K562 (cell line): ENCODE data around the gene LAMTOR5. TPM values are rescaled to one million over a fixed set of nuclear protein-coding genes. Genes with fewer than 3 reads are reported as not detected.
A peak's percentile ranks its signal among the peaks of the same experiment; 100 is the strongest.
"Not testable (repeated sequence)": the region's sequence is repeated elsewhere in the genome, so short reads cannot be mapped to it uniquely, and the experiment has no call there.

Experiments used
- ATAC-seq: fragments of 200-7000 bp; cut with Tn5 transposase; 3 replicates; pipeline ENCODE4 v1.9.1; 2020; ENCODE audit warnings: moderate library complexity
- BruUV-seq: library from RNA; stranded (reverse); fragments of 400-500 nt; replicated peaks from 2 replicates; lab custom pipeline; 2021; lab: Mats Ljungman, UMichigan
- CTCF ChIA-PET: fragments of 300-600 bp; formaldehyde crosslinking; extraction: SDS; loops from one replicate; lab custom pipeline; 2021; ENCODE audit warnings: low intra/inter-chr PET ratio; lab: Yijun Ruan, JAX
- POLR2A ChIA-PET: fragments of 300-600, 350-650 bp; sonication (Branson Sonifier 250); formaldehyde crosslinking; extraction: SDS; loops from one replicate; lab custom pipeline; 2021; ENCODE audit warnings: antibody characterized with exemption, inconsistent platforms; lab: Yijun Ruan, JAX
- DNase-seq, 4 experiments: peaks; one replicate each; pipeline versions ENCODE4 v3.0.0 to v3.0.0-alpha.2; 2011 to 2018; ENCODE audit warnings: low spot score in 3 of 4, mixed read lengths in 3 of 4; ENCODE audit errors: extremely low read depth in 1 of 4
- FAIRE-seq: peaks from 2 replicates; lab custom pipeline; 2011; peaks lifted over from hg19 to GRCh38; lab: Jason Lieb, UNC
- H2AFZ ChIP-seq: 2 replicates; pipeline ENCODE4 v1.6.0; 2011; ENCODE audit warnings: low read depth, low read length, control low read depth, inconsistent platforms
- H3K27ac ChIP-seq: fragments of 200-600 bp; 3 replicates; pipeline ENCODE4 v1.8.0; 2011; ENCODE audit warnings: low read depth, mild to moderate bottlenecking, control low read depth, inconsistent platforms, low read length, moderate library complexity, mixed read lengths; ENCODE audit errors: extremely low read depth
- H3K27me3 ChIP-seq, 2 experiments: fragments of 300-600 bp in 1 of 2; 2 replicates in 1 of 2; 3 replicates in 1 of 2; pipeline versions ENCODE4 v1.6.0 to v1.8.0; 2011; ENCODE audit warnings: inconsistent platforms in 2 of 2, low read length in 2 of 2, mild to moderate bottlenecking in 1 of 2, mixed read lengths in 1 of 2, moderate library complexity in 1 of 2; ENCODE audit not compliant: control insufficient read depth in 2 of 2, insufficient read depth in 2 of 2
- H3K36me3 ChIP-seq: fragments of 300-600 bp; 3 replicates; pipeline ENCODE4 v1.8.0; 2011; ENCODE audit warnings: mild to moderate bottlenecking, low read length, inconsistent platforms; ENCODE audit not compliant: control insufficient read depth, insufficient read depth
- H3K4me1 ChIP-seq, 2 experiments: fragments of 200-600 bp in 1 of 2; replicated peaks in 1 of 2; 2 replicates in 1 of 2; 3 replicates in 1 of 2; pipeline versions ENCODE4 v1.5.1 to v1.8.0; 2011; ENCODE audit warnings: inconsistent platforms in 2 of 2, low read length in 2 of 2, mild to moderate bottlenecking in 1 of 2, mixed read lengths in 1 of 2, moderate library complexity in 1 of 2; ENCODE audit not compliant: control insufficient read depth in 2 of 2, insufficient read depth in 2 of 2
- H3K4me2 ChIP-seq: 2 replicates; pipeline ENCODE4 v1.6.1; 2011; ENCODE audit warnings: low read length, control low read depth, inconsistent platforms, mixed read lengths; ENCODE audit not compliant: insufficient read depth
- H3K4me3 ChIP-seq: fragments of 200-600 bp; sonication (generic), shearing (Covaris generic); 2 replicates; pipeline ENCODE4 v1.5.1; 2016; ENCODE audit warnings: control low read depth, inconsistent platforms
- H3K79me2 ChIP-seq: fragments of 200-600 bp; 3 replicates; pipeline ENCODE4 v1.8.0; 2011; ENCODE audit warnings: low read length, inconsistent platforms; ENCODE audit not compliant: control insufficient read depth, insufficient read depth
- H3K9ac ChIP-seq, 2 experiments: 2 replicates each; pipeline versions ENCODE4 v1.6.0 to v1.6.1; 2011; ENCODE audit warnings: low read depth in 2 of 2, low read length in 2 of 2, control low read depth in 1 of 2, inconsistent platforms in 1 of 2, mild to moderate bottlenecking in 1 of 2, mixed read lengths in 1 of 2; ENCODE audit not compliant: insufficient read depth in 1 of 2
- H3K9me1 ChIP-seq: one replicate; pipeline ENCODE4 v1.6.0; 2011; ENCODE audit warnings: inconsistent platforms, mild to moderate bottlenecking, low read length, moderate library complexity; ENCODE audit not compliant: control insufficient read depth, insufficient read depth
- H3K9me3 ChIP-seq: replicated peaks from 2 replicates; pipeline ENCODE4 v1.5.1; 2011; ENCODE audit warnings: low read depth, low read length, inconsistent platforms; ENCODE audit not compliant: control insufficient read depth, insufficient read depth
- H4K20me1 ChIP-seq: replicated peaks from 2 replicates; pipeline ENCODE4 v1.6.1; 2011; ENCODE audit warnings: low read length, inconsistent platforms, mixed read lengths; ENCODE audit not compliant: control insufficient read depth, insufficient read depth
- FOSL1 ChIP-seq: fragments of 200-800 bp; sonication (Bioruptor generic); conservative IDR thresholded peaks from 2 replicates; pipeline ENCODE4 v1.6.1; 2016; ENCODE audit warnings: missing genetic modification characterization, missing compliant biosample characterization
- FOXM1 ChIP-seq, 2 experiments: fragments of 450-650 bp in 1 of 2; sonication (generic) in 1 of 2; formaldehyde crosslinking in 1 of 2; IDR thresholded peaks; 2 replicates each; pipeline versions ENCODE4 v1.6.1 to v1.9.0; 2017 to 2022; ENCODE audit warnings: low read depth in 2 of 2, mild to moderate bottlenecking in 2 of 2, missing genetic modification reagents in 1 of 2, moderate library complexity in 1 of 2
- GATAD2B ChIP-seq: fragments of 450-650 bp; IDR thresholded peaks from 2 replicates; pipeline ENCODE4 v1.6.1; 2017; ENCODE audit warnings: mild to moderate bottlenecking, borderline replicate concordance
- GTF2E2 ChIP-seq: fragments of 200-800 bp; sonication (Bioruptor generic); IDR thresholded peaks from 2 replicates; pipeline ENCODE4 v1.6.1; 2016; ENCODE audit warnings: missing genetic modification characterization, missing compliant biosample characterization
- KDM1A ChIP-seq, 2 experiments: fragments of 450-650 bp; IDR thresholded peaks; 2 replicates each; pipeline ENCODE4 v1.6.1; 2016; ENCODE audit warnings: mild to moderate bottlenecking in 2 of 2
- MTA2 ChIP-seq: fragments of 450-650 bp; IDR thresholded peaks from 2 replicates; pipeline ENCODE4 v1.6.1; 2016; ENCODE audit warnings: low read depth
- NCOA1 ChIP-seq: fragments of 450-650 bp; IDR thresholded peaks from 2 replicates; pipeline ENCODE4 v1.6.1; 2016; ENCODE audit warnings: low read depth
- NCOR1 ChIP-seq: fragments of 450-650 bp; IDR thresholded peaks from 2 replicates; pipeline ENCODE4 v1.6.1; 2016; ENCODE audit warnings: mild to moderate bottlenecking, moderate library complexity
- NR2C2 ChIP-seq, 2 experiments: fragments of 200-800 bp in 1 of 2; sonication (Bioruptor generic) in 1 of 2; sonication (generic) in 1 of 2; formaldehyde crosslinking in 1 of 2; IDR thresholded peaks; 2 replicates each; pipeline versions ENCODE4 v1.6.1 to v1.8.0; 2016 to 2022; ENCODE audit warnings: mild to moderate bottlenecking in 1 of 2, missing compliant biosample characterization in 1 of 2, missing genetic modification characterization in 1 of 2, missing genetic modification reagents in 1 of 2
- PHB2 ChIP-seq: fragments of 450-650 bp; IDR thresholded peaks from 2 replicates; pipeline ENCODE4 v1.6.1; 2017; ENCODE audit warnings: low read depth
- PML ChIP-seq: IDR thresholded peaks from 2 replicates; pipeline ENCODE4 v1.6.1; 2012; ENCODE audit warnings: low read length, inconsistent platforms
- SMARCC2 ChIP-seq: fragments of 450-650 bp; IDR thresholded peaks from 2 replicates; pipeline ENCODE4 v1.6.1; 2017; ENCODE audit warnings: antibody characterized with exemption, moderate library complexity, mild to moderate bottlenecking, low read depth
- TEAD4 ChIP-seq, 2 experiments: sonication (generic) in 1 of 2; formaldehyde crosslinking in 1 of 2; IDR thresholded peaks; 2 replicates each; pipeline versions ENCODE4 v1.6.1 to v1.8.0; 2012 to 2022; ENCODE audit warnings: borderline replicate concordance in 1 of 2, inconsistent platforms in 1 of 2, low read length in 1 of 2, mild to moderate bottlenecking in 1 of 2, missing genetic modification reagents in 1 of 2
- ZNF639 ChIP-seq, 2 experiments: fragments of 200-800 bp in 1 of 2; sonication (Bioruptor generic) in 1 of 2; sonication (generic) in 1 of 2; formaldehyde crosslinking in 1 of 2; IDR thresholded peaks in 1 of 2; conservative IDR thresholded peaks in 1 of 2; 2 replicates each; pipeline versions ENCODE4 v1.5.0 to v1.6.1; 2016 to 2020; ENCODE audit warnings: missing compliant biosample characterization in 1 of 2, missing genetic modification characterization in 1 of 2, missing genetic modification reagents in 1 of 2
- ZNF766 ChIP-seq: fragments of 200-800 bp; sonication (Bioruptor generic); conservative IDR thresholded peaks from 2 replicates; pipeline ENCODE4 v1.6.1; 2016; ENCODE audit warnings: missing genetic modification characterization, missing compliant biosample characterization
- WGBS: fragments of 100-300 bp; shearing (Covaris generic); methylation state at CpG from one replicate; pipeline ENCODE4 v1.1.6; 2016; ENCODE audit warnings: low coverage, mixed read lengths; ENCODE audit not compliant: insufficient coverage; ENCODE audit errors: missing lambda C conversion rate; 5-methylcytosine and 5-hydroxymethylcytosine counted together
- in situ Hi-C: fragments of 300-500 bp; cut with MboI; formaldehyde crosslinking; loops from 4 replicates; pipeline ENCODE4 v1.15.0; 2018; ENCODE audit warnings: inconsistent platforms, mixed read lengths
- intact Hi-C: fragments of 100-400 bp; cut with micrococcal nuclease; formaldehyde crosslinking; loops from 2 replicates; pipeline ENCODE4 v1.14.2; 2022
- polyA plus RNA-seq, 8 experiments: library from polyadenylated mRNA; depleted of rRNA in 4 of 8; stranded (reverse) in 5 of 8; unstranded in 3 of 8; fragments of >200 nt; fragmentation: Nextera tagmentation in 2 of 8; fragmentation: Illumina TruSeq in 1 of 8; extraction: Ambion mirVana in 2 of 8; extraction: Trizol in 1 of 8; gene quantifications; 2 replicates each; pipeline versions ENCODE4 v1.2.1 to v1.2.3, GENCODE V29; 2011 to 2014; ENCODE audit warnings: inconsistent platforms in 1 of 8, missing spikeins in 1 of 8
- total RNA-seq, 7 experiments: library from RNA; depleted of rRNA in 6 of 7; stranded (reverse); fragments of >200 nt in 6 of 7; fragmentation: Illumina TruSeq in 2 of 7; extraction: Trizol in 2 of 7; gene quantifications; 2 replicates each; pipeline versions ENCODE4 v1.2.1 to v1.2.3, GENCODE V29; 2011 to 2021; ENCODE audit warnings: low replicate concordance in 1 of 7
- TF ChIP-seq, protein P1 (sequence below), 2 experiments: IDR thresholded peaks in 1 of 2; conservative IDR thresholded peaks in 1 of 2; 2 replicates each; pipeline ENCODE4 v1.6.1; 2016; ENCODE audit warnings: low read depth in 2 of 2, mild to moderate bottlenecking in 1 of 2, missing compliant biosample characterization in 1 of 2, missing genetic modification characterization in 1 of 2, moderate library complexity in 1 of 2

Gene LAMTOR5
- total and polyA plus RNA-seq, 9 of the 15 experiments (the other 6 are each of a cell fraction or from before 2014, with no cell fraction given): 118 to 712 (median 241) TPM

- ATAC-seq (peak; percentile 60), FAIRE-seq (peak; percentile 76), DNase-seq (peak in 1 of 4 experiments; percentile 46)
- H3K36me3 ChIP-seq; BruUV-seq; H3K9me3 ChIP-seq; H3K9me1 ChIP-seq; H3K27me3 ChIP-seq; H3K4me3 ChIP-seq; H4K20me1 ChIP-seq; H3K79me2 ChIP-seq; TF ChIP-seq TEAD4 (CRISPR knock-in tag; IDR thresholded peaks at IDR 0.05; ENCODE audit: borderline replicate concordance); NR2C2 (CRISPR knock-in tag; IDR thresholded peaks at IDR 0.05); FOXM1 (CRISPR knock-in tag; IDR thresholded peaks at IDR 0.05; ENCODE audit: low read depth): not testable (repeated sequence)
- in situ Hi-C loops (loop anchor here (5.0 kb wide), 1 partner anchor 211 kb away; no protein-coding TSS in a partner anchor), intact Hi-C loops (loop anchor here (1.0 to 2.0 kb wide), 2 partner anchors 74 to 83 kb away; partner anchors contain the start of gene RBM15)
- Histone ChIP-seq H3K4me2 (peak overlapping the region; percentile 62), H2AFZ (0 out of 2 replicates have a peak overlapping the region, but pooled peaks have one; percentile 2), H3K4me1 (peaks cover 0 to 40% of the 10 kb centered on the region in 2 experiments; a peak in 4 of 5 replicates), H3K9ac (peak overlapping the region in 1 of 2 experiments; percentile 16; a peak in 2 of 4 replicates), H3K27ac (peak overlapping the region; percentile 11; the same call in 2 of the 3 replicates)
- POLR2A ChIA-PET: interaction anchor here (0.7 to 1.9 kb wide), 11 partner anchors 8 to 205 kb away, joined by 3 to 9 read pairs (median 5); partner anchors contain the start of gene RBM15
- CTCF ChIA-PET: interaction anchor here (0.9 to 3.9 kb wide), 6 partner anchors 21 to 210 kb away, joined by 4 to 40 read pairs (median 10); no protein-coding TSS in a partner anchor
- 0% methylated on average over 1 of the region's 1 CpG for WGBS
- TF ChIP-seq PML (peak; percentile 79; the same call in 1 of the 2 replicates), MTA2 (peak; percentile 87), NCOA1 (0 out of 2 replicates have a peak, but pooled peaks have one; percentile 14), ZNF639 (CRISPR knock-in tag; conservative IDR thresholded peaks at IDR 0.05 in 1 of 2, IDR thresholded peaks at IDR 0.05 in 1 of 2) (0 out of 4 replicates have a peak, but pooled peaks of 1 of the 2 experiments have one; percentile 62), ZNF766 (CRISPR knock-in tag) (peak; percentile 12; the same call in 1 of the 2 replicates), SMARCC2 (peak; percentile 83), NCOR1 (peak; percentile 90), PHB2 (peak; percentile 66; the same call in 1 of the 2 replicates), TEAD4 (IDR thresholded peaks at IDR 0.05; ENCODE audit: low read length) (peak; percentile 89), GTF2E2 (tag) (peak; percentile 56; the same call in 1 of the 2 replicates), GATAD2B (0 out of 2 replicates have a peak, but pooled peaks have one; percentile 56), NR2C2 (tag; IDR thresholded peaks at IDR 0.05) (peak; percentile 18; the same call in 1 of the 2 replicates), FOSL1 (tag) (peak; percentile 48), FOXM1 (IDR thresholded peaks at IDR 0.05; ENCODE audit: low read depth) (peak; percentile 60), KDM1A (IDR thresholded peaks at IDR 0.05) (peak; percentile 64 to 78)
- TF ChIP-seq, protein P1, sequence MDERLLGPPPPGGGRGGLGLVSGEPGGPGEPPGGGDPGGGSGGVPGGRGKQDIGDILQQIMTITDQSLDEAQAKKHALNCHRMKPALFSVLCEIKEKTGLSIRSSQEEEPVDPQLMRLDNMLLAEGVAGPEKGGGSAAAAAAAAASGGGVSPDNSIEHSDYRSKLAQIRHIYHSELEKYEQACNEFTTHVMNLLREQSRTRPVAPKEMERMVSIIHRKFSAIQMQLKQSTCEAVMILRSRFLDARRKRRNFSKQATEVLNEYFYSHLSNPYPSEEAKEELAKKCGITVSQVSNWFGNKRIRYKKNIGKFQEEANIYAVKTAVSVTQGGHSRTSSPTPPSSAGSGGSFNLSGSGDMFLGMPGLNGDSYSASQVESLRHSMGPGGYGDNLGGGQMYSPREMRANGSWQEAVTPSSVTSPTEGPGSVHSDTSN (CRISPR knock-in tag; IDR thresholded peaks at IDR 0.05; ENCODE audit: low read depth): not testable (repeated sequence)
- TF ChIP-seq, protein P1 (tag; conservative IDR thresholded peaks at IDR 0.05; ENCODE audit: low read depth): peak; percentile 73
Observed at GRCh38 chr1:110413045-110413444, 5.6 kb upstream of the LAMTOR5 start.
